H1 (cell line): ENCODE results near the gene SRRM5. TPM values are rescaled to one million over a fixed set of nuclear protein-coding genes. Genes with fewer than 3 reads are reported as not detected.

Source experiments
- BACH1 ChIP-seq: IDR thresholded peaks from 2 replicates; pipeline ENCODE4 v1.6.1; 2012; ENCODE audit warnings: low read length, improper control_type of control experiment
- BRCA1 ChIP-seq: IDR thresholded peaks from 2 replicates; pipeline ENCODE4 v1.6.1; 2012; ENCODE audit warnings: low read depth, low read length, improper control_type of control experiment
- JUN ChIP-seq: IDR thresholded peaks from 2 replicates; pipeline ENCODE4 v1.6.1; 2011; ENCODE audit warnings: low read depth, mild to moderate bottlenecking, improper control_type of control experiment, low read length
- MAFK ChIP-seq: IDR thresholded peaks from 2 replicates; pipeline ENCODE4 v1.6.1; 2012; ENCODE audit warnings: low read depth, mild to moderate bottlenecking, improper control_type of control experiment, low read length
- SP2 ChIP-seq: IDR thresholded peaks from 2 replicates; pipeline ENCODE4 v1.6.1; 2012; ENCODE audit warnings: mild to moderate bottlenecking, low read length, inconsistent platforms
- SRF ChIP-seq: IDR thresholded peaks from 2 replicates; pipeline ENCODE4 v1.6.1; 2011; ENCODE audit warnings: mild to moderate bottlenecking, low read depth, low read length, moderate library complexity
- ZNF274 ChIP-seq: IDR thresholded peaks from 2 replicates; pipeline ENCODE4 v1.7.0; 2012; ENCODE audit warnings: low read length, borderline replicate concordance; ENCODE audit errors: extremely low read depth
- polyA plus RNA-seq, 7 experiments: library from polyadenylated mRNA; depleted of rRNA in 3 of 7; stranded (reverse) in 5 of 7; unstranded in 2 of 7; fragments of >200 nt in 5 of 7; fragments of 200-250 nt in 2 of 7; gene quantifications; 1 replicate in 5 of 7; 2 replicates in 1 of 7; 4 replicates in 1 of 7; pipeline versions ENCODE4 v1.2.1 to v1.2.3, GENCODE V29; 2011 to 2013; ENCODE audit warnings: missing spikeins in 2 of 7, mixed read lengths in 2 of 7
- total RNA-seq: library from RNA; stranded (reverse); fragmentation: NEBNext Ultra II Directional; extraction: Animal tissue kit (Norgen Biotek cat#: 25700); gene quantifications from 2 replicates; pipeline ENCODE4 v1.2.1, GENCODE V29; 2021

The SRRM5 gene
- total and polyA plus RNA-seq, 2 of the 8 experiments (the other 6 are each of a cell fraction or from before 2014, with no cell fraction given): 0.06 to 0.11 TPM

DNA sequence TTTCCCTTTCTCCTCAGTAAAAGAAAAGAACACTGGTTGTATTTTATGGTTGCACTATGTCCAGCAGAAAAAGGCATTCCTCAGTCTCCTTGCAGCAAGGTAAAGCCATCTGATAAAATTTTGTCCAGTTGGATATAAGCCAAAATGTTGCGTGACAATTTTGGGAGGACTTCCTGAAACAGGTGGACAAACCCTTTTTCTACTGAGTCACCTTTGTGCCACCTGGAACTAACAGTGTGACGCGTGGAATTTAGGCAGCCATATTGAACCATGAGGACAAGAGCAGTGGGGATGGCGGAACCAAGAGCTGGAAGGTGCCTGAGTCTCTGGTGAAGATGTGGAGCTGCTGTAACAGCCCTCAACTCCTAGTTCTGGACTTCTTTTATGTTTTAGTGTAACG is 19.6 kb downstream of the SRRM5 start (continued):
- TF ChIP-seq ZNF274: no peak
- no peak for TF ChIP-seq JUN
- no peak for TF ChIP-seq MAFK
- TF ChIP-seq SRF: no peak
- TF ChIP-seq BACH1: no peak
- TF ChIP-seq BRCA1: no peak
- TF ChIP-seq SP2: no peak
